Activated CD4-positive, alpha-beta T cell treated with anti-CD3 and anti-CD28 coated beads, Interleukin-10, Interleukin-2, amounts not matched to agents 100 ng/mL and 50 ng/mL, durations not matched to agents 16 hours and 8 hours (primary cell): ENCODE data around the gene LMX1A.

Source experiments
- DNase-seq: peaks from one replicate; pipeline ENCODE4 v3.0.0-alpha.2; 2020

Gene LMX1A

DNA sequence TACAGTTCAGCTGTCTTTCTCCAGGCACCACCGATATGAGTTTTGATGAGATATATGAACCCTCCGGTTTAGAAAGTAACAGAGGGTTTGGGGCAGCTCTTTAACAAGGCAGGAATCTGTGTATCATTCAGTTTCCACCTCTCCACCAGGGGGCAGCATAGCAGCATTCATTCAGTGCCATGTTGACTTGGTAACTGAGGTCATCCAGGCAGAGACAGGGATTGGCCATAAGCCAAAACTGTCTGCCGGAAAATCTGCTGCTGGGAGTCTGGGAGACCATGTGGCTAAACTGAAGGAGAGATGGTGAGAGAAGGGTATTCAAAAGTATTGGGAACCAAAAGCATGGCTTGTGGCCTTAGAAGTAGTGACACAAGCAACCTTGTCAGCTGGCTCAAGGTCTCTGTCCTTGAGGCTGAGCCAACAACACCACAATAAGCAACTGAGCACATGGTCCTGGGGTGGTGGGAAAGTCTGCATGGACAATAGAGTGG is 98.5 kb downstream of the LMX1A start:
- DNase-seq = peak; percentile 70

DNA sequence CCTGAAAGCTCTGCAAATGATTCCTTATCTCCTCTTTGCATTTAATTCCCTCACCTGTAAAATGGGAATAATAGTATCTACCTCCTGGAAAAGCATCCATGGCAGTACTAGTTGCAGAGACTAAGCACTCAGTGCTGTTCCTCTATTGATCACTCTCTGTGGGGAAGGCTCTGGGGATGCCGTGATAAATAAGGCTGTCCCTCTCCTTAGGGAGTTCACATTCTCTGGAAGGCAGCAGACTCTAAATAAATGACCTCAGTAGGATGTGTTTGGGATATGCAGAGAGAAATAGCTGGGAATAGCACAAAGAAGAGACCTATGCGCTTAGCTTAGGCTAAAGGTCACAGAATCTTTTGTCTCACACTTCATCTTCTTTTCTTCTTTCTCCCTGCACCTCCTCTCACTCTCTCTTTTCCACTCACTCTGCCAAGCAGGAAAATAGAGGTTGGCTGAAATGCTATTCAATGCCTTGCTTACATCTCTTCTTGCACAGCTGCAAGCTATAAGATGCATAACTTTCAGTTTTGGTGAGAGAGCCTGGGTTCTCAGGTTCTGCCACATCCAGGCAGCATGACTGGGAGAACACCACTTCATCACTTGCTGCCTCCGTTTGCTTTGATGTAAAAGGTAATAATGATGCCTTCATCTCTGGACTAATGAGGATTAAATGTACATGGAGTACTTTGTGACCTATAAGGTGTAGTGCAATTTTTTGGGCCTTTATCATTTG is 101.5 kb downstream of the LMX1A start:
- DNase-seq = no peak

GRCh38 chr1:165254376-165254775 is 102.1 kb downstream of the LMX1A start:
- DNase-seq = no peak

GRCh38 chr1:165253818-165254254 is 102.7 kb downstream of the LMX1A start:
- DNase-seq = no peak

DNA sequence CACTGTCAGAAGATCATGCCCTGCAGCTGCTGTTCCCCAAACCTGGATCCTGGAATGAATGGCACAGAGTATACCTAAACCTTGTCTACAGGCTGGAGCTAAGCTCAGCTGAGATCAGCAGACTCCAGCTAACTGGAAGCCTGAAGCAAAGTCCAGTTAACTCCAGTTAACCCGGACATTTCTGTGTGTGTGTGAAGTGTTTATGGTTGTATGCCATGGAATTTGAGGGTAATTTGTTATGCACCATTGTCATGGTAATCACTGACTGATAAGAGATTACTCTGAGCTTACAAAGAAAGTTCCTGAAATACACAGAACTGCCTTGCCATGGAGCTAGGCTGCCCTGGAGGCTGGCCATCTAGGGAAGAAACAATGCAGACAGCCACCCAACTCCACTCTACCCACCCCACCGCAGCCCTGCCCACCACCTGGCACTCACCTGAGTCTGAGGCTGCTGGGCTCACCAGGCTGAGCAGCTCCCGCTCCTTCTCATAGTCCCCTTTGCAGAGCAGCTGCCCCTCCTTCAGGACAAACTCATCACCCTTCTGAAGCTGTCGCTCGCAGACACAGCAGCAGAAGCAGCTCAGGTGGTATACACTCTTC is 107.4 kb downstream of the LMX1A start:
- DNase-seq = no peak

DNA sequence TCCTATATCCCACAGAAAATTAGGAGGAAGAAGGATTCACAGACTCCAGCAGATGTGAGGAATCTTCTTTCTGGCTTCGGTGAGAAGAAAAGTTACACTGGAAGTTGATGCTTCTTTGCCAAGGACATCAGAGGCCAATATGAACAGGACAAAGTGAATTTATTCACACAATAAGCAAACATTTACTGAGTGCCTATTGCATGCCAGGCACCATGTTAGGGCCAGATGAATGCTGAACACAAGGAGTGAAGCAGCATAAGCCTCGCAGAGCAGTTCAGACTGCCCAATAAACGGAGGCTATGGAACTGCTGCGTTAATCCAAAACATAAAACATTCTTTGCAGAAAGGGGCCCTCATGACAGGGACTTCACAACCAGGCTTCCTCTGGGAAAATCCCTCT is 114.6 kb downstream of the LMX1A start:
- no peak for DNase-seq

- no peak for DNase-seq
These were observed 115.2 kb downstream of the LMX1A start for GRCh38 chr1:165241321-165241720.

DNA sequence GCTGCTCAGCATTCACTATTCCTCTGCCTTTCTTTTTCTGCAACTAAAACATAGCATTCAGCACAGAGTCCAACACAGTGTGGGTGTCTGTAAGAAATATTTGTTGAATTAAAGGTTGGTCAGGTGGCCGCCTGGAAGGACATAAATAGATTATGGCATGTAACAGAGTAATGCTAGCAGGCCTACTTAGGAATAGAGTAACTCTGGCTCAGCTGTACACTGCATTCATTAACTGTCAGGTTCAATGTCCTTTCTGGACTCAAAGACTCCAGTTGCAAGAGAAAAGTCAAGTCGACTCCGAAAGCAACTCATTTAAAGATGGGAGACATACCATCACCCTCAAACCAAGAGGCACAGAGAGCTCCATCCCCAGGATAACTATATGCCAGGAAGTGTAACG is 116.0 kb downstream of the LMX1A start:
- DNase-seq = no peak

DNA sequence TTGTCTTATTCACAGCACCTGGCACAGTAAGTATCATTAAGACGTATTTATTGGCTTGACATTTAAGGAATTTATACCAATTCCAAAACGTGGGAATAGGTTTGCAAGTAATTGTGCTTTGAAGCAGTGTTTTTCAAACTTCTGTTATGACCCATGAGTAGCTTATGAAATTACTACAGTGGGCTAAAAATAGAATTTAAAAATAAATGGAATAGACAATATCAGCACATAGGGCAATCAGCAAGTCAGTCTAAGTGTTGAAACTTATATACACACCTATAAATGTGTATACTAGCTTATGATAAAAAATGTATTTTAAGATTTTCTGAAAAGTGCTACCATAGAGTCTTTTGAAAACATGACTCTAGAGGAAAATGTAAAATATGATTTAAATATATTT is 116.6 kb downstream of the LMX1A start:
- DNase-seq = no peak

- DNase-seq = no peak
These were observed 120.7 kb downstream of the LMX1A start for GRCh38 chr1:165235777-165236291.

DNA sequence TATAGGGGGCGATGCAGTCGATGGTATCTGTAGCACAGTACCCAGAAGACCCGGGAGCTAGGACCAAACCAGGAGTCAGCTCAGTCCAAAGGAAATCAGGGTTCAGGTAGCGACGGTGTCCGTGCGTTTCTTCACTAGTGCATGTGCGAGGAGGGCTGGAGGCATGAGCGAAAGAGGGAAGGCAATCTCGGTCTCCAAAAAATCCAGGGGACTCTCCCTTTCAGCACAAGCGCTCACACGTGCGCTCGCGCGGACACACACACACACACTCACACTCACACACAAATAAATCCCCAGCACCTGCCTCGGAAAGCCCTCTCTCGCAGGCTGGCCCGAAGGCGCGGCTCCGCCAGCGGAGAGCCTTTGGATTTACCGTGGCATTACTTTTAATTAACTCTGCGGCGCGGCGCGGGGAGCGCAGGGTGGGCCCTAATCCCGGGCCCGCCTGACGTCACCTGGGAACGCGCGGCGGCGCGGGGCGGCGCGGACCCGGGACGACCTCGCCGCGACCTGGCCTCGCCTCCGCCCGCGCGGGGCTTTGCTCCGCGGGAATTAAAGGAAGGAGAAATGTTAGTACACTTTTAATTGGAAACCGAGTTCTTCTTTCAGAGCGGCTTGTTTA is 121.2 kb downstream of the LMX1A start:
- DNase-seq = no peak

- no peak for DNase-seq
These were observed 122.4 kb downstream of the LMX1A start for GRCh38 chr1:165234149-165234548.

- peak; percentile 2 for DNase-seq
These were observed 127.8 kb downstream of the LMX1A start for GRCh38 chr1:165228676-165229075.

DNA sequence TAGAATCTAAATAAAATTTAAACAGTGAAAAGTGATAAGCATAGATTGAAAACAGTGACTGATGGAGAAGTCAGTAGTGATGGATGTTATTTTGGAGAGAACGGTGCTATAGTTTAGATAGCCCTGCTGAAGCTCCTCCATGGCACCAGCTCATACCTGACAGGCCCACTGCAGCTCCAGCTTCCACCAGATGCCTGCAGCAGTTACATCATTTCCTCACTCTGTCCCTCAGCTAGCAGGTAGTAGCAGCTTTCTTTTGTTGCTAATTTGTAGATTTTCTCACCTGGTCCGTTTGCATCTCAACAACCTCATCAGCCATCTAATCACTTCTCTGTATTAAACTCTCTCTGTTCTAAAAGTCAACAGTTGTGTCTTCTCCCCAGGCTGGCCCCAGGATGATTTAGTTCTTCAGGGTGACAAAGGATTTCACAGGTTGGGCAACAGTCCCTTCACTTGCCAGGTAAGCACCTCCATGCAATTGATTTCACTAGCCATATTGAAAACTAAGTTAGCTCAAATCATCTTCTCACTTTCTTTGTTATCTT is 128.3 kb downstream of the LMX1A start:
- no peak for DNase-seq

DNA sequence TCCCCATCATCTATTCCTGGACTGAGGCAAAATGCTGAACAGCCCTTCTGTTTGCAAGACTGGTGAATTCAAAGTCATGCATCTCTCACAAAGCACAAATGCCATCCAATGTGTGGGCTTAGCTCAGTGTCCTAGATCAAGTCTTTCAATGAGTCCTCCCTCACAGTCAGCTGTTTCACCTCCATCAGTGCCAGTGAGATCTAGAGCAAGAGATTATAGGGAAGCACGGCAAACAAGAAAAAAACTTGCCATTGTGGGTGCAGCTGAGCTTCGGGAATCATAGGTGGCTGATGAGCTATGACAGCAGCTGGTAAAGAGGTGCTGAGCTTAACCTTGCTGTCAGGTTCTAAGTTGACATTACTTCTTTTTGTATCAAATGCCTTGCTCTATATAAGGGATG is 130.2 kb downstream of the LMX1A start:
- no peak for DNase-seq

- DNase-seq = no peak
These were observed 130.9 kb downstream of the LMX1A start for GRCh38 chr1:165225650-165226049.

DNA sequence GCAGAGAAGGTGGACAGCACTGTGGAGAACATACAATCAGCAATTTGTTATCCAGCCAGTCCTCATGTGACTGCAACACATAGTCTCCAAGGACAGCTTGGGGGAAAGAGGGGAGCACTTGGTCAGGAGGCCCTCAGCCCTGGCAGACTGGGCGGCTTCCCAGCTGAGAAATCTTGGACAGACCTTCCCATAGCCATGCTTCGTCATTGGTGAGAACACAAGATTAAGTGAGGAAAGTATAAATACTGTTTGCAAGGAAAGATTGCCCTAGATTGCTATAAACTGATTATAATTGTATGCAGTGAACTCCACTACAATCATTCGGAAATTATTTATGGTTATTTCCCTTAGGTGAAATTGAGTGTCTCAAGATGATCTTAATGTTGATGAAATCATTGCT is 131.5 kb downstream of the LMX1A start:
- no peak for DNase-seq

GRCh38 chr1:165224504-165224903 is 132.0 kb downstream of the LMX1A start:
- DNase-seq = no peak

- DNase-seq = no peak
These were observed 133.9 kb downstream of the LMX1A start for GRCh38 chr1:165222580-165222979.

- no peak for DNase-seq
These were observed 137.8 kb downstream of the LMX1A start for GRCh38 chr1:165218731-165219130.

- DNase-seq = no peak
These were observed 138.6 kb downstream of the LMX1A start for GRCh38 chr1:165217958-165218357.

GRCh38 chr1:165216254-165216653 is 140.3 kb downstream of the LMX1A start:
- DNase-seq = no peak

- DNase-seq = no peak
These were observed 140.8 kb downstream of the LMX1A start for GRCh38 chr1:165215676-165216075.

DNA sequence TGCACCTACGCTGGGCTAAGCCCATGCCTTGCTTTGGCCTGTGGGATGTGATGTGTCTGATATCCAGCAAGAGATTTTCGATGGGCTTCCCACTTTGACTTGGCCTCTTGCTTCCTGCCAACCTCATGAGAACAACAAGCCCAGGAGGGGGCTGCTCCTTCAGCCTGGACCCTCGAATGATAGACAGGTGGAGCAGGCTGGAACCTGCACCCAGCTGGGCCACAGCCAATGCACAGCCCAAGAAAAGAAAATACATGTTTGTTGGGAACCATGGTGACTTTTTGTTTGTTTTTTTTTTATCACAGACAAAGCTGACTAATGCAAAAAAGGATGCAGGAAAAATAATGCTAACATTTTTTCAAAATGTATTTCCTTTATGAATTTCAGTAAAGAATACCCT is 144.3 kb downstream of the LMX1A start:
- no peak for DNase-seq
